ENCODE results near the gene QDPR. TPM values are rescaled to one million over a fixed set of nuclear protein-coding genes. Genes with fewer than 3 reads are reported as not detected.

The QDPR gene
- total and polyA plus RNA-seq, 9 of the 15 experiments (the other 6 are each of a cell fraction or from before 2014, with no cell fraction given), result 5.7 to 29.7 (median 17.2) TPM

GRCh38 chr4:17447675-17448298 lies 64.1 kb downstream of the QDPR start (continued):
- TF ChIP-seq NR2F6 (CRISPR knock-in tag; IDR thresholded peaks at IDR 0.05), result no peak

GRCh38 chr4:17447056-17447455 lies 64.8 kb downstream of the QDPR start:
- CTCF ChIA-PET (ENCODE audit: low intra/inter-chr PET ratio), result interaction anchor here (1.3 to 1.6 kb wide), 2 partner anchors 100 to 122 kb away, joined by 3 to 5 read pairs; no protein-coding TSS in a partner anchor
- H3K36me3 ChIP-seq (ENCODE audit: control insufficient read depth, insufficient read depth, low read length), result no peaks in the 10 kb centered on the region
- H3K4me2 ChIP-seq (ENCODE audit: insufficient read depth, low read length), result no peak overlapping the region
- no peaks in the 10 kb centered on the region for H3K9me3 ChIP-seq (replicated peaks; ENCODE audit: control insufficient read depth, insufficient read depth, low read depth, low read length)
- POLR2A ChIA-PET, result interaction anchor here (0.6 to 1.2 kb wide), 2 partner anchors 19 to 602 kb away, joined by 3 to 6 read pairs; no protein-coding TSS in a partner anchor
- no peak overlapping the region for H3K4me3 ChIP-seq
- in situ Hi-C loops (cut with MboI), result no loop called here
- no peaks in the 10 kb centered on the region for H3K9me1 ChIP-seq (ENCODE audit: control insufficient read depth, insufficient read depth, low read length)
- ATAC-seq (no peak), FAIRE-seq (no peak), DNase-seq (ENCODE audit: extremely low read depth in 1 of 4, low spot score in 3 of 4) (no peak)
- H2AFZ ChIP-seq (ENCODE audit: low read depth, low read length), result no peak overlapping the region
- H3K27me3 ChIP-seq (ENCODE audit: control insufficient read depth in 2 of 2, insufficient read depth in 2 of 2, low read length in 2 of 2), result no peaks in the 10 kb centered on the region
- no peaks in the 10 kb centered on the region for H3K79me2 ChIP-seq (ENCODE audit: control insufficient read depth, insufficient read depth, low read length)
- no TSS peak for BruUV-seq (replicated peaks)
- intact Hi-C loops (cut with micrococcal nuclease), result loop anchor here (1.0 to 5.0 kb wide), 2 partner anchors 100 to 530 kb away; no protein-coding TSS in a partner anchor
- no peaks in the 10 kb centered on the region for H4K20me1 ChIP-seq (replicated peaks; ENCODE audit: control insufficient read depth, insufficient read depth, low read length)
- H3K4me1 ChIP-seq (replicated peaks in 1 of 2; ENCODE audit: control insufficient read depth in 2 of 2, insufficient read depth in 2 of 2, low read length in 2 of 2), result no peaks in the 10 kb centered on the region
- H3K27ac ChIP-seq (ENCODE audit: extremely low read depth, low read depth, low read length), result no peak overlapping the region
- H3K9ac ChIP-seq (ENCODE audit: insufficient read depth in 1 of 2, low read depth in 2 of 2, low read length in 2 of 2), result no peak overlapping the region
- 0% methylated on average over 5 of the region's 5 CpGs for WGBS (ENCODE audit: insufficient coverage, low coverage, missing lambda C conversion rate)
- TF ChIP-seq, protein P1, sequence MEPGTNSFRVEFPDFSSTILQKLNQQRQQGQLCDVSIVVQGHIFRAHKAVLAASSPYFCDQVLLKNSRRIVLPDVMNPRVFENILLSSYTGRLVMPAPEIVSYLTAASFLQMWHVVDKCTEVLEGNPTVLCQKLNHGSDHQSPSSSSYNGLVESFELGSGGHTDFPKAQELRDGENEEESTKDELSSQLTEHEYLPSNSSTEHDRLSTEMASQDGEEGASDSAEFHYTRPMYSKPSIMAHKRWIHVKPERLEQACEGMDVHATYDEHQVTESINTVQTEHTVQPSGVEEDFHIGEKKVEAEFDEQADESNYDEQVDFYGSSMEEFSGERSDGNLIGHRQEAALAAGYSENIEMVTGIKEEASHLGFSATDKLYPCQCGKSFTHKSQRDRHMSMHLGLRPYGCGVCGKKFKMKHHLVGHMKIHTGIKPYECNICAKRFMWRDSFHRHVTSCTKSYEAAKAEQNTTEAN (CRISPR knock-in tag; IDR thresholded peaks at IDR 0.05), result no peak
- TF ChIP-seq NCOA6 (IDR thresholded peaks at IDR 0.05) (no peak), PHF21A (IDR thresholded peaks at IDR 0.05; ENCODE audit: borderline replicate concordance, low read depth) (no peak), BACH1 (tag; IDR thresholded peaks at IDR 0.05) (no peak), L3MBTL2 (IDR thresholded peaks at IDR 0.05) (no peak), ZNF507 (tag; conservative IDR thresholded peaks at IDR 0.05) (no peak), C11orf30 (IDR thresholded peaks at IDR 0.05; ENCODE audit: low read depth) (no peak), NFE2L1 (tag; IDR thresholded peaks at IDR 0.05; ENCODE audit: borderline replicate concordance, low read depth) (no peak), SPI1 (IDR thresholded peaks at IDR 0.05; ENCODE audit: borderline replicate concordance, low read depth, low read length) (no peak), MEF2D (tag; conservative IDR thresholded peaks at IDR 0.05; ENCODE audit: low read depth) (no peak), CGGBP1 (CRISPR knock-in tag; IDR thresholded peaks at IDR 0.05) (no peak)
- TF ChIP-seq, protein P2, sequence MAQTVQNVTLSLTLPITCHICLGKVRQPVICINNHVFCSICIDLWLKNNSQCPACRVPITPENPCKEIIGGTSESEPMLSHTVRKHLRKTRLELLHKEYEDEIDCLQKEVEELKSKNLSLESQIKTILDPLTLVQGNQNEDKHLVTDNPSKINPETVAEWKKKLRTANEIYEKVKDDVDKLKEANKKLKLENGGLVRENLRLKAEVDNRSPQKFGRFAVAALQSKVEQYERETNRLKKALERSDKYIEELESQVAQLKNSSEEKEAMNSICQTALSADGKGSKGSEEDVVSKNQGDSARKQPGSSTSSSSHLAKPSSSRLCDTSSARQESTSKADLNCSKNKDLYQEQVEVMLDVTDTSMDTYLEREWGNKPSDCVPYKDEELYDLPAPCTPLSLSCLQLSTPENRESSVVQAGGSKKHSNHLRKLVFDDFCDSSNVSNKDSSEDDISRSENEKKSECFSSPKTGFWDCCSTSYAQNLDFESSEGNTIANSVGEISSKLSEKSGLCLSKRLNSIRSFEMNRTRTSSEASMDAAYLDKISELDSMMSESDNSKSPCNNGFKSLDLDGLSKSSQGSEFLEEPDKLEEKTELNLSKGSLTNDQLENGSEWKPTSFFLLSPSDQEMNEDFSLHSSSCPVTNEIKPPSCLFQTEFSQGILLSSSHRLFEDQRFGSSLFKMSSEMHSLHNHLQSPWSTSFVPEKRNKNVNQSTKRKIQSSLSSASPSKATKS (CRISPR knock-in tag; IDR thresholded peaks at IDR 0.05), result no peak
- TF ChIP-seq, protein P3, sequence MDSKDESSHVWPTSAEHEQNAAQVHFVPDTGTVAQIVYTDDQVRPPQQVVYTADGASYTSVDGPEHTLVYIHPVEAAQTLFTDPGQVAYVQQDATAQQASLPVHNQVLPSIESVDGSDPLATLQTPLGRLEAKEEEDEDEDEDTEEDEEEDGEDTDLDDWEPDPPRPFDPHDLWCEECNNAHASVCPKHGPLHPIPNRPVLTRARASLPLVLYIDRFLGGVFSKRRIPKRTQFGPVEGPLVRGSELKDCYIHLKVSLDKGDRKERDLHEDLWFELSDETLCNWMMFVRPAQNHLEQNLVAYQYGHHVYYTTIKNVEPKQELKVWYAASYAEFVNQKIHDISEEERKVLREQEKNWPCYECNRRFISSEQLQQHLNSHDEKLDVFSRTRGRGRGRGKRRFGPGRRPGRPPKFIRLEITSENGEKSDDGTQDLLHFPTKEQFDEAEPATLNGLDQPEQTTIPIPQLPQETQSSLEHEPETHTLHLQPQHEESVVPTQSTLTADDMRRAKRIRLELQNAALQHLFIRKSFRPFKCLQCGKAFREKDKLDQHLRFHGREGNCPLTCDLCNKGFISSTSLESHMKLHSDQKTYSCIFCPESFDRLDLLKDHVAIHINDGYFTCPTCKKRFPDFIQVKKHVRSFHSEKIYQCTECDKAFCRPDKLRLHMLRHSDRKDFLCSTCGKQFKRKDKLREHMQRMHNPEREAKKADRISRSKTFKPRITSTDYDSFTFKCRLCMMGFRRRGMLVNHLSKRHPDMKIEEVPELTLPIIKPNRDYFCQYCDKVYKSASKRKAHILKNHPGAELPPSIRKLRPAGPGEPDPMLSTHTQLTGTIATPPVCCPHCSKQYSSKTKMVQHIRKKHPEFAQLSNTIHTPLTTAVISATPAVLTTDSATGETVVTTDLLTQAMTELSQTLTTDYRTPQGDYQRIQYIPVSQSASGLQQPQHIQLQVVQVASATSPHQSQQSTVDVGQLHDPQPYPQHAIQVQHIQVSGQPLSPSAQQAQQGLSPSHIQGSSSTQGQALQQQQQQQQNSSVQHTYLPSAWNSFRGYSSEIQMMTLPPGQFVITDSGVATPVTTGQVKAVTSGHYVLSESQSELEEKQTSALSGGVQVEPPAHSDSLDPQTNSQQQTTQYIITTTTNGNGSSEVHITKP (IDR thresholded peaks at IDR 0.05; ENCODE audit: partially characterized antibody), result no peak

All from K562 (cell line).